IMR-90 (cell line): Measurements from ENCODE around the gene FALEC. TPM values are rescaled to one million over a fixed set of nuclear protein-coding genes. Genes with fewer than 3 reads are reported as not detected.

Experiments
- ATAC-seq: fragments of 200-7000 bp; cut with Tn5 transposase; 2 replicates; pipeline ENCODE4 v1.9.1; 2020; ENCODE audit warnings: low read depth, mild to moderate bottlenecking, moderate library complexity
- BruUV-seq: library from RNA; stranded (reverse); fragments of 400-500 nt; replicated peaks from 2 replicates; lab custom pipeline; 2021; lab: Mats Ljungman, UMichigan
- CTCF ChIA-PET: fragments of 300-600 bp; formaldehyde crosslinking; extraction: SDS; loops from one replicate; lab custom pipeline; 2021; ENCODE audit warnings: antibody characterized with exemption; lab: Yijun Ruan, JAX
- POLR2A ChIA-PET: fragments of 300-600 bp; sonication (Branson Sonifier 250); formaldehyde crosslinking; loops from one replicate; lab custom pipeline; 2022; ENCODE audit warnings: antibody characterized with exemption; ENCODE audit not compliant: unreplicated experiment; lab: Charles Lee
- DNase-seq: peaks from one replicate; pipeline ENCODE4 v3.0.0; 2013
- H2AFZ ChIP-seq: replicated peaks from 2 replicates; pipeline ENCODE3; 2013; ENCODE audit warnings: low read length, mild to moderate bottlenecking; ENCODE audit not compliant: poor library complexity
- H2AK5ac ChIP-seq: 2 replicates; pipeline ENCODE4 v1.6.1; 2013; ENCODE audit warnings: low read depth, low read length, inconsistent platforms
- H2AK9ac ChIP-seq: replicated peaks from 2 replicates; pipeline ENCODE3; 2013; ENCODE audit warnings: mild to moderate bottlenecking, low read depth, low read length, moderate library complexity; ENCODE audit not compliant: poor library complexity
- H2BK120ac ChIP-seq: 2 replicates; pipeline ENCODE4 v1.6.1; 2013; ENCODE audit warnings: low read depth, low read length, inconsistent platforms
- H2BK15ac ChIP-seq: 3 replicates; pipeline ENCODE4 v1.6.1; 2013; ENCODE audit warnings: low read depth, low read length, inconsistent platforms
- H2BK20ac ChIP-seq: 2 replicates; pipeline ENCODE4 v1.6.1; 2013; ENCODE audit warnings: low read depth, mild to moderate bottlenecking, inconsistent platforms, low read length, moderate library complexity
- H2BK5ac ChIP-seq: 2 replicates; pipeline ENCODE4 v1.6.1; 2013; ENCODE audit warnings: mild to moderate bottlenecking, low read depth, low read length, inconsistent platforms; ENCODE audit not compliant: poor library complexity, severe bottlenecking
- H3K14ac ChIP-seq: replicated peaks from 2 replicates; pipeline ENCODE4 v1.6.1; 2013; ENCODE audit warnings: low read depth, low read length, inconsistent platforms
- H3K18ac ChIP-seq: 2 replicates; pipeline ENCODE4 v1.6.1; 2013; ENCODE audit warnings: low read depth, low read length, control low read depth
- H3K23ac ChIP-seq: 2 replicates; pipeline ENCODE4 v1.6.1; 2013; ENCODE audit warnings: low read depth, low read length, inconsistent platforms
- H3K27ac ChIP-seq: 2 replicates; pipeline ENCODE4 v1.5.1; 2013; ENCODE audit warnings: mild to moderate bottlenecking, control low read depth, low read length; ENCODE audit not compliant: insufficient read depth
- H3K27me3 ChIP-seq: 2 replicates; pipeline ENCODE4 v1.6.1; 2013; ENCODE audit warnings: low read length; ENCODE audit not compliant: control insufficient read depth, insufficient read depth
- H3K36me3 ChIP-seq: 2 replicates; pipeline ENCODE4 v1.6.1; 2013; ENCODE audit warnings: low read length, mixed read lengths; ENCODE audit not compliant: control insufficient read depth, insufficient read depth
- H3K4ac ChIP-seq: 2 replicates; pipeline ENCODE4 v1.6.1; 2013; ENCODE audit warnings: low read depth, low read length, inconsistent platforms
- H3K4me1 ChIP-seq: 2 replicates; pipeline ENCODE4 v1.6.1; 2013; ENCODE audit warnings: low read length, mixed read lengths; ENCODE audit not compliant: control insufficient read depth, insufficient read depth
- H3K4me2 ChIP-seq: 2 replicates; pipeline ENCODE4 v1.6.1; 2013; ENCODE audit warnings: low read depth, mild to moderate bottlenecking, control low read depth, low read length, moderate library complexity
- H3K4me3 ChIP-seq: 2 replicates; pipeline ENCODE4 v1.5.1; 2013; ENCODE audit warnings: low read depth, mild to moderate bottlenecking, control low read depth, low read length, moderate library complexity; ENCODE audit not compliant: insufficient read depth
- H3K56ac ChIP-seq: 2 replicates; pipeline ENCODE4 v1.6.1; 2013; ENCODE audit warnings: low read length, inconsistent platforms; ENCODE audit not compliant: insufficient read depth; ENCODE audit errors: extremely low read depth
- H3K79me1 ChIP-seq, 2 experiments: 2 replicates each; pipeline ENCODE4 v1.6.1; 2013; ENCODE audit warnings: low read length in 2 of 2, inconsistent platforms in 1 of 2, low read depth in 1 of 2
- H3K9ac ChIP-seq: 2 replicates; pipeline ENCODE4 v1.6.1; 2013; ENCODE audit warnings: low read depth, low read length, control low read depth
- H3K9me1 ChIP-seq: 2 replicates; pipeline ENCODE4 v1.6.1; 2013; ENCODE audit warnings: low read length, inconsistent platforms; ENCODE audit not compliant: insufficient read depth
- H3K9me3 ChIP-seq: 2 replicates; pipeline ENCODE4 v1.6.1; 2013; ENCODE audit warnings: low read length; ENCODE audit not compliant: control insufficient read depth, insufficient read depth
- H4K20me1 ChIP-seq: 2 replicates; pipeline ENCODE4 v1.6.1; 2013; ENCODE audit warnings: low read length, inconsistent platforms; ENCODE audit not compliant: insufficient read depth
- H4K5ac ChIP-seq: 2 replicates; pipeline ENCODE4 v1.6.1; 2013; ENCODE audit warnings: mild to moderate bottlenecking, low read depth, low read length, control low read depth
- H4K8ac ChIP-seq, 2 experiments: 2 replicates each; pipeline ENCODE4 v1.6.1; 2013; ENCODE audit warnings: low read depth in 2 of 2, low read length in 2 of 2, control low read depth in 1 of 2, inconsistent platforms in 1 of 2
- H4K91ac ChIP-seq: 2 replicates; pipeline ENCODE4 v1.6.1; 2013; ENCODE audit warnings: low read depth, low read length, inconsistent platforms; ENCODE audit not compliant: insufficient read depth
- BHLHE40 ChIP-seq: fragments of 150-350 bp; IDR thresholded peaks from 2 replicates; pipeline ENCODE4 v1.6.1; 2016; ENCODE audit warnings: mild to moderate bottlenecking, low read depth, low read length
- CEBPB ChIP-seq: IDR thresholded peaks from 2 replicates; pipeline ENCODE4 v1.6.1; 2012; ENCODE audit warnings: low read depth, low read length, improper control_type of control experiment
- CHD1 ChIP-seq: IDR thresholded peaks from 2 replicates; pipeline ENCODE4 v1.6.1; 2012; ENCODE audit warnings: low read depth, low read length, improper control_type of control experiment
- CTCF ChIP-seq: conservative IDR thresholded peaks from 2 replicates; pipeline ENCODE4 v1.5.1; 2012; ENCODE audit warnings: mild to moderate bottlenecking, low read depth, low read length, improper control_type of control experiment
- ELK1 ChIP-seq: fragments of 150-350 bp; IDR thresholded peaks from 2 replicates; pipeline ENCODE4 v1.6.1; 2016; ENCODE audit warnings: low read depth, mild to moderate bottlenecking, low read length, moderate library complexity, borderline replicate concordance
- FOS ChIP-seq: fragments of 150-350 bp; IDR thresholded peaks from 2 replicates; pipeline ENCODE4 v1.6.1; 2016; ENCODE audit warnings: low read depth, low read length
- MAFK ChIP-seq: IDR thresholded peaks from 2 replicates; pipeline ENCODE4 v1.6.1; 2012; ENCODE audit warnings: low read depth, low read length, improper control_type of control experiment
- MAZ ChIP-seq: IDR thresholded peaks from 2 replicates; pipeline ENCODE4 v1.6.1; 2012; ENCODE audit warnings: low read depth, mild to moderate bottlenecking, low read length, improper control_type of control experiment, moderate library complexity, borderline replicate concordance
- MXI1 ChIP-seq: IDR thresholded peaks from 2 replicates; pipeline ENCODE4 v1.6.1; 2012; ENCODE audit warnings: low read depth, mild to moderate bottlenecking, low read length, moderate library complexity, borderline replicate concordance
- NFE2L2 ChIP-seq: fragments of 150-350 bp; IDR thresholded peaks from 2 replicates; pipeline ENCODE4 v1.6.1; 2016; ENCODE audit warnings: low read depth, mild to moderate bottlenecking, low read length
- POLR2A ChIP-seq: IDR thresholded peaks from 2 replicates; pipeline ENCODE4 v1.6.1; 2012; ENCODE audit warnings: mild to moderate bottlenecking, low read depth, low read length
- RAD21 ChIP-seq: IDR thresholded peaks from 2 replicates; pipeline ENCODE4 v1.6.1; 2012; ENCODE audit warnings: low read length, improper control_type of control experiment
- RCOR1 ChIP-seq: IDR thresholded peaks from 2 replicates; pipeline ENCODE4 v1.6.1; 2012; ENCODE audit warnings: mild to moderate bottlenecking, low read length, improper control_type of control experiment; ENCODE audit not compliant: insufficient replicate concordance
- RFX5 ChIP-seq: IDR thresholded peaks from 2 replicates; pipeline ENCODE4 v1.8.0; 2012; ENCODE audit warnings: low read depth, mild to moderate bottlenecking, low read length, moderate library complexity
- SMC3 ChIP-seq: fragments of 150-350 bp; IDR thresholded peaks from 2 replicates; pipeline ENCODE4 v1.6.1; 2016; ENCODE audit warnings: low read depth, mild to moderate bottlenecking, antibody characterized with exemption, low read length, moderate library complexity
- USF2 ChIP-seq: fragments of 150-350 bp; IDR thresholded peaks from 2 replicates; pipeline ENCODE4 v1.6.1; 2017; ENCODE audit warnings: mild to moderate bottlenecking, antibody characterized with exemption, low read length, low read depth
- WGBS, 2 experiments: methylation state at CpG; one replicate each; pipeline versions ENCODE4 v1.1.5 to v1.1.7; 2013; ENCODE audit warnings: missing lambda C conversion rate in 2 of 2; ENCODE audit not compliant: insufficient read length in 1 of 2; ENCODE audit errors: extremely low coverage in 2 of 2; 5-methylcytosine and 5-hydroxymethylcytosine counted together
- dilution Hi-C: fragments of 300-500 bp; cut with HindIII; formaldehyde crosslinking; loops from one replicate; pipeline ENCODE4 v1.14.3; 2018; ENCODE audit warnings: low sequenced_read_pairs; ENCODE audit not compliant: unreplicated experiment
- in situ Hi-C: fragments of 300-500 bp; cut with MboI; formaldehyde crosslinking; loops from 3 replicates; pipeline ENCODE4 v1.14.3; 2019; ENCODE audit warnings: low sequenced_read_pairs, inconsistent platforms, mixed read lengths
- intact Hi-C: fragments of 100-400 bp; cut with micrococcal nuclease; formaldehyde crosslinking; loops from 2 replicates; pipeline ENCODE4 v1.10.0; 2022
- polyA plus RNA-seq, 3 experiments: library from polyadenylated mRNA; depleted of rRNA; stranded (reverse); fragments of >200 nt; gene quantifications; 2 replicates each; pipeline ENCODE4 v1.2.3, GENCODE V29; 2012; ENCODE audit warnings: low replicate concordance in 1 of 3
- total RNA-seq: library from RNA; depleted of rRNA; stranded (reverse); fragments of >200 nt; gene quantifications from 2 replicates; pipeline ENCODE4 v1.2.3, GENCODE V29; 2012

The FALEC gene
- total and polyA plus RNA-seq, 2 of the 4 experiments (the other 2 are of a cell fraction) = not detected

- peaks cover 26% of the 10 kb centered on the region for H3K4me1 ChIP-seq
- H2BK20ac ChIP-seq = peak overlapping the region; percentile 71; the same call in 1 of the 2 replicates
- in situ Hi-C loops (loop anchor here (10.0 kb wide), 1 partner anchor 288 kb away; the partner anchor contains the start of gene APH1A), dilution Hi-C loops (no loop called here), intact Hi-C loops (no loop called here)
- H3K18ac ChIP-seq = peak overlapping the region; percentile 31; the same call in 1 of the 2 replicates
- peak overlapping the region; percentile 64 for H2BK5ac ChIP-seq
- H2AK9ac ChIP-seq = peak overlapping the region; percentile 45
- no peak overlapping the region for H3K56ac ChIP-seq
- H3K4me3 ChIP-seq = no peak overlapping the region
- H4K20me1 ChIP-seq = no peaks in the 10 kb centered on the region; the same call in none of the 2 replicates
- no peaks in the 10 kb centered on the region for H3K9me3 ChIP-seq
- H4K91ac ChIP-seq = peak overlapping the region; percentile 26; the same call in 1 of the 2 replicates
- peaks cover 3 to 51% of the 10 kb centered on the region in 2 experiments; a peak in 3 of 4 replicates for H3K79me1 ChIP-seq
- DNase-seq = no peak
- H3K23ac ChIP-seq = no peak overlapping the region
- TF ChIP-seq RFX5 (no peak), FOS (no peak), RCOR1 (no peak), BHLHE40 (no peak), RAD21 (no peak), CEBPB (no peak), SMC3 (no peak), POLR2A (no peak), NFE2L2 (no peak), MAZ (no peak), CHD1 (no peak), ELK1 (no peak), CTCF (no peak), MAFK (no peak), USF2 (no peak), MXI1 (no peak)
- peak overlapping the region; percentile 4; the same call in 1 of the 2 replicates for H3K14ac ChIP-seq
- peak overlapping the region; percentile 79; the same call in 2 of the 3 replicates for H2BK15ac ChIP-seq
- peak overlapping the region; percentile 63 for H2AFZ ChIP-seq
- WGBS, 2 experiments = 87% methylated on average over 3 of the region's 12 CpGs; no CpG with 5 or more reads in 1 of the 2 experiments
- no TSS peak for BruUV-seq
- peaks cover 5% of the 10 kb centered on the region for H3K36me3 ChIP-seq
- H3K4ac ChIP-seq = peak overlapping the region; percentile 85
- H3K9me1 ChIP-seq = peaks cover 10% of the 10 kb centered on the region
- H2AK5ac ChIP-seq = peak overlapping the region; percentile 17; the same call in 1 of the 2 replicates
- ATAC-seq = no peak
- peak overlapping the region; percentile 72 for H3K27ac ChIP-seq
- no peaks in the 10 kb centered on the region for H3K27me3 ChIP-seq
- H3K9ac ChIP-seq = peak overlapping the region; percentile 32
- peak overlapping the region; percentile 50 to 81; a peak in 3 of 4 replicates for H4K8ac ChIP-seq
- H2BK120ac ChIP-seq = peak overlapping the region; percentile 70; the same call in 1 of the 2 replicates
- peak overlapping the region; percentile 21 for H4K5ac ChIP-seq
- ChIA-PET CTCF (interaction anchor here (0.5 kb wide), 1 partner anchor 19 kb away, joined by 5 read pairs; no protein-coding TSS in a partner anchor), POLR2A (no interaction called here)
- H3K4me2 ChIP-seq = peak overlapping the region; percentile 32; the same call in 1 of the 2 replicates
These were observed 37.3 kb downstream of the FALEC start for GRCh38 chr1:150552911-150553289.
